Sigmoid colon (tissue), 7 donors: ENCODE measurements around the gene LAPTM5. TPM values are rescaled to one million over a fixed set of nuclear protein-coding genes. Genes with fewer than 3 reads are reported as not detected.

Source experiments
- DNase-seq: peaks from one replicate; pipeline ENCODE4 v3.0.0-alpha.2; 2019
- H3K27ac ChIP-seq, 4 donors: fragments of 200-600 bp; sonication (generic); one replicate each; pipeline ENCODE4 v1.5.1; 2016 to 2019; ENCODE audit warnings: mild to moderate bottlenecking in 1 of 4
- H3K27me3 ChIP-seq, 3 donors: fragments of 200-600 bp; sonication (generic); one replicate each; pipeline ENCODE4 v1.5.1; 2019; ENCODE audit warnings: mild to moderate bottlenecking in 1 of 3
- H3K36me3 ChIP-seq, 4 donors: fragments of 200-600 bp; sonication (generic); one replicate each; pipeline ENCODE4 v1.5.1; 2016 to 2019
- H3K4me1 ChIP-seq, 4 donors: fragments of 200-600 bp; sonication (generic); one replicate each; pipeline ENCODE4 v1.5.1; 2017 to 2019
- H3K4me3 ChIP-seq, 4 donors: fragments of 200-600 bp; sonication (generic); one replicate each; pipeline ENCODE4 v1.5.1; 2017 to 2019; ENCODE audit warnings: mild to moderate bottlenecking in 2 of 4, moderate library complexity in 1 of 4
- H3K9me3 ChIP-seq, 4 donors: fragments of 200-600 bp in 3 of 4; sonication (generic) in 3 of 4; one replicate each; pipeline versions ENCODE4 v1.5.1 to v1.6.1; 2013 to 2019
- CTCF ChIP-seq, 4 experiments: fragments of 450-650 bp in 3 of 4; fragments of 200-600 bp in 1 of 4; IDR thresholded peaks; one replicate each; pipeline ENCODE4 v1.5.1; 2016 to 2019; ENCODE audit warnings: antibody characterized with exemption in 4 of 4, mild to moderate bottlenecking in 3 of 4, moderate library complexity in 2 of 4
- EP300 ChIP-seq, 4 donors: sonication (generic); formaldehyde crosslinking; IDR thresholded peaks; one replicate each; pipeline ENCODE4 v1.6.1; 2017; ENCODE audit warnings: antibody characterized with exemption in 4 of 4
- POLR2A ChIP-seq, 2 donors: fragments of 450-650 bp; IDR thresholded peaks; one replicate each; pipeline ENCODE4 v1.6.1; 2016; ENCODE audit warnings: antibody characterized with exemption in 2 of 2, mild to moderate bottlenecking in 2 of 2, moderate library complexity in 2 of 2
- POLR2AphosphoS5 ChIP-seq, 4 donors: sonication (generic); formaldehyde crosslinking; IDR thresholded peaks; one replicate each; pipeline ENCODE4 v1.6.1; 2017; ENCODE audit warnings: antibody characterized with exemption in 4 of 4
- WGBS, 2 donors: extraction: QIAGEN DNeasy Blood & Tissue Kit; methylation state at CpG; one replicate each; pipeline ENCODE4 v1.1.7; 2013; 5-methylcytosine and 5-hydroxymethylcytosine counted together
- intact Hi-C: fragments of 100-400 bp; cut with DNase I; formaldehyde crosslinking; loops from one replicate; pipeline ENCODE4 v1.15.1; 2023
- polyA plus RNA-seq, 3 donors: library from polyadenylated mRNA; stranded (reverse); fragments of 200-250 nt; gene quantifications; one replicate each; pipeline ENCODE4 v1.2.3, GENCODE V29; 2013
- total RNA-seq, 4 donors: library from RNA; depleted of rRNA; stranded (reverse); fragments of >200 nt; gene quantifications; one replicate each; pipeline ENCODE4 v1.1.0, GENCODE V29; 2016
- donor health status: healthy with polysubstance abuse.
- donor health status: Bipolar disorder and iron deficiency.
- donor health status: healthy.

Gene LAPTM5
- total and polyA plus RNA-seq, 7 donors, result 30.2 to 219 (median 47.4) TPM

- Histone ChIP-seq H3K9me3 (no peaks in the 10 kb centered on the region), H3K4me1 (peaks cover 0 to 8% (median 4%) of the 10 kb centered on the region in 4 donors), H3K27ac (peak overlapping the region; percentile 13 to 74 (median 50)), H3K36me3 (no peaks in the 10 kb centered on the region), H3K4me3 (peak overlapping the region in 3 of 4 donors; percentile 12 to 44 (median 18)), H3K27me3 (no peaks in the 10 kb centered on the region)
- DNase-seq, result no peak
- intact Hi-C loops, result no loop called here
- no peak for TF ChIP-seq POLR2AphosphoS5 (IDR thresholded peaks at IDR 0.05)
- no peak for TF ChIP-seq CTCF (IDR thresholded peaks at IDR 0.05)
- no peak for TF ChIP-seq EP300 (IDR thresholded peaks at IDR 0.05)
- TF ChIP-seq POLR2A (IDR thresholded peaks at IDR 0.05), result no peak
- 49 to 81% methylated on average over 4 of the region's 4 CpGs for WGBS, 2 donors
Measured at GRCh38 chr1:30756206-30756544, 1.4 kb downstream of the LAPTM5 start.

GRCh38 chr1:30755746-30756145 lies 1.8 kb downstream of the LAPTM5 start:
- H3K27ac ChIP-seq, result peak overlapping the region in 2 of 4 donors; percentile 13 to 74
- DNase-seq, result no peak
- TF ChIP-seq POLR2A (IDR thresholded peaks at IDR 0.05) (no peak), EP300 (IDR thresholded peaks at IDR 0.05) (no peak), CTCF (IDR thresholded peaks at IDR 0.05) (no peak), POLR2AphosphoS5 (IDR thresholded peaks at IDR 0.05) (no peak)
- H3K9me3 ChIP-seq, result no peaks in the 10 kb centered on the region
- WGBS, 2 donors, result 51 to 80% methylated on average over 4 of the region's 4 CpGs
- peaks cover 0 to 4% (median under 1%) of the 10 kb centered on the region in 4 donors for H3K4me1 ChIP-seq
- intact Hi-C loops, result no loop called here
- peak overlapping the region in 3 of 4 donors; percentile 12 to 44 (median 18) for H3K4me3 ChIP-seq
- H3K27me3 ChIP-seq, result no peaks in the 10 kb centered on the region
- H3K36me3 ChIP-seq, result no peaks in the 10 kb centered on the region

GRCh38 chr1:30755334-30755733 lies 2.2 kb downstream of the LAPTM5 start:
- Histone ChIP-seq H3K9me3 (no peaks in the 10 kb centered on the region), H3K36me3 (no peaks in the 10 kb centered on the region), H3K4me1 (no peaks in the 10 kb centered on the region), H3K27me3 (no peaks in the 10 kb centered on the region), H3K27ac (peak overlapping the region in 1 of 4 donors; percentile 74), H3K4me3 (peak overlapping the region in 2 of 4 donors; percentile 18 to 44)
- TF ChIP-seq EP300 (IDR thresholded peaks at IDR 0.05) (no peak), POLR2AphosphoS5 (IDR thresholded peaks at IDR 0.05) (no peak), CTCF (IDR thresholded peaks at IDR 0.05) (no peak), POLR2A (IDR thresholded peaks at IDR 0.05) (no peak)
- intact Hi-C loops, result no loop called here
- DNase-seq, result no peak
- WGBS, 2 donors, result 75 to 86% methylated on average over 6 of the region's 6 CpGs

- Histone ChIP-seq H3K4me3 (peak overlapping the region in 2 of 4 donors; percentile 6 to 7), H3K9me3 (no peaks in the 10 kb centered on the region), H3K27ac (peak overlapping the region in 1 of 4 donors; percentile 74), H3K27me3 (no peaks in the 10 kb centered on the region), H3K4me1 (no peaks in the 10 kb centered on the region), H3K36me3 (no peaks in the 10 kb centered on the region)
- 61 to 86% methylated on average over 9 of the region's 9 CpGs for WGBS, 2 donors
- intact Hi-C loops, result no loop called here
- DNase-seq, result no peak
- no peak for TF ChIP-seq POLR2A (IDR thresholded peaks at IDR 0.05)
- peak in 1 of 4 donors; percentile 8 for TF ChIP-seq POLR2AphosphoS5 (IDR thresholded peaks at IDR 0.05)
- no peak for TF ChIP-seq EP300 (IDR thresholded peaks at IDR 0.05)
Measured at GRCh38 chr1:30754684-30755171, 2.8 kb downstream of the LAPTM5 start.

GRCh38 chr1:30753660-30754123 lies 3.9 kb downstream of the LAPTM5 start:
- Histone ChIP-seq H3K9me3 (no peaks in the 10 kb centered on the region), H3K4me3 (no peak overlapping the region), H3K4me1 (no peaks in the 10 kb centered on the region), H3K27me3 (no peaks in the 10 kb centered on the region), H3K36me3 (no peaks in the 10 kb centered on the region), H3K27ac (peak overlapping the region in 2 of 4 donors; percentile 50 to 52)
- intact Hi-C loops, result no loop called here
- TF ChIP-seq POLR2AphosphoS5 (IDR thresholded peaks at IDR 0.05) (peak in 2 of 4 donors; percentile 36 to 40), POLR2A (IDR thresholded peaks at IDR 0.05) (no peak), EP300 (IDR thresholded peaks at IDR 0.05) (peak in 3 of 4 donors; percentile 26 to 86 (median 60)), CTCF (IDR thresholded peaks at IDR 0.05) (no peak)
- WGBS, 2 donors, result 51 to 84% methylated on average over 13 of the region's 13 CpGs
- no peak for DNase-seq
